T-helper 22 cell (primary cell): ENCODE measurements around the gene SMYD5.
A peak's percentile ranks its signal among the peaks of the same experiment; 100 is the strongest.
"Not testable (repeated sequence)": the region's sequence is repeated elsewhere in the genome, so short reads cannot be mapped to it uniquely, and the experiment has no call there.

Experiments
- DNase-seq: peaks from one replicate; pipeline ENCODE4 v3.0.0-alpha.2; 2020; ENCODE audit warnings: low read depth

The SMYD5 gene

GRCh38 chr2:73259704-73260337 is 45.8 kb downstream of the SMYD5 start:
- DNase-seq = no peak

DNA sequence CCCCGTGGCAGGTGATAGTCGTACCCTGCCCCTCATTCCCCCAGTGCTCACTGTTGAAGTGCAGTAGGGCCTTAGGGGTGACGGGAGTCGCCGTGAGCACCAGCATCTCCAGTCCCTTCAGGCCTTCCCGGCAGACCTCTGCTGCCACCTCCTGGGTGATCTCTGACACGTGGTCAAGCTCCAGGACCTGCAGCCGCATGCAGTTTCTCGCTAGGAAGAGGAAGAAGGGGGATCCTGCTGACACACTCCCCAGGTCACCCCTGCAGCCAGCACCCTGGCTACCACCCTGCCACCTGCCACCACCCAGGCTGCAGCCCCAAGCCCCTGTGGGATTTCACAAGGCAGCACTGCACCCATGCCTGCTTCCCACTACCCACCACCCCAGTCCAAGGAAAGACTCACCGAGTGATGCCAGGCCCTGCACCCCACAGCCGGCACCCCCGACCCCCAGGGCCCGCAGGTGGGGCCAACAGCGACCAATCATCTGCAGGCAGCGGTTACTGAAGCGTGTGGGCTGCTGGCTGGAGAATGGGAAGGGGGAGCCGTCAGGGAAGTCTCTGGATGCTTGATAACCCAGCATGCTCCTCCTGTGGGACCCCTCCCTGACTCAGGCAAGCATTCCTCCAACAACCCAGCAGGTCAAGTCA is 46.4 kb downstream of the SMYD5 start:
- DNase-seq = no peak

DNA sequence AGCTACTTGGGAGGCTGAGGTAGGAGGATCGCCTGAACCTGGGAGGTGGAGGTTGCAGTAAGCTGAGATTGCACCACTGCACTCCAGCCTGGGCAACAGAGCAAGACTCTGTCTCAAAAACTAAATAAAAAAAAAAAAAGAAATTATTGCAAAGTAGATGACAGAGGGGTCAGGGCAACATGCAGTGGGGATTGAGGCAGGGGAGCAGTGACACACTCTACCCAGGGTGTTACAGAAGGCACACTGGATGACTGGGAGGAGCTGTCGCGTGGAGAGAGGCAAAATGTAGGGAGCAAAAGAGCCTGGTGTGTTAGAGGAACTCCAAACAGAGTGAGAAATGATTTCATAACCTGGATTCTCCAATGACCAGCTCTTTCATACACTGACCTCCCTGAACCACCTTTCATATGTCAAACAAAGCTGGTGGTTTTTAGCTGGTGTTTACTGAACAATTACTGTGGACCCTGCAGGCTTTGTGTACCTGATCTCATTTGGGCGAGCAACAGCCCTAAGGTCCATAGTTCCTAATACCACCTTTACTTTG is 48.1 kb downstream of the SMYD5 start:
- no peak for DNase-seq

- not testable (repeated sequence) for DNase-seq
Measured at GRCh38 chr2:73262691-73263429, 48.8 kb downstream of the SMYD5 start.

DNA sequence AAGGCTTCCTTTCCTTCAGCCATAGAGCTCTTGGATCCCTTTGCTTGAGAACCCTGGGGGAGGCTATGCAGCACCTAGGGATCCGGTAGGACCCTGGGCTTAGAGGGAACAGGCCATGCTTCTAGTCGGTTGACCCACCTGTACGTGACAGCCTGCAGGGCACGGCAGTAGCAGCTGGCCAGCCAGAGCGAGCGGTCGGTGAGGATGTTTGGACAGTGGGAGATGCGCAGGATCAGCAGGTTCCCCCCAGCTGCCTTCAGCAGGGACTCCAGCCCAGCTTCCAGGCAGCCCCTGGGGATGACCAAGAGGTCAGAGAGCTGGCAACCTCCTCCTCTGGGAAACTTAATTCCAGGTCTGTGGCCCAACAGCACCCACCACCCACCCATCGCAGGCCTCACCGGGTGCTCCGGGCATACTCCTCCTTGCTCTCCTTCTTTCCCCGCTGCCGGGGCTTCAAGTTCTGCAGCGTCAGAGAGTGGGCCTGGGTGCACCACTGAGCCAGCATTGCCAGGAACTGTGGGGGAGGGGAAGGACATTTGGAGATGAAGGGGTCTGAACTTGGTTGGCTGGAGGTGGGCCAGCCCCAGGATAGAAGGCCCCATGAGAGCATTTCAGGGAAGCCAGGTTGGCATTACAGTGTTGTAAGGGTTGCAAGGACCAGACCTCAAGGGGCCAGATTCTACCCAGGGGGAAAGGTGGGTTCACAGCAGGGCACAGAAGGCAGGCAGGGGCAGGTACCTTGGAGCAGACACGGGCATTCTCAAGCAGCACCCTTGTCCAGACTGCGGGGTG is 49.7 kb downstream of the SMYD5 start:
- DNase-seq = no peak

GRCh38 chr2:73264332-73264606 is 50.2 kb downstream of the SMYD5 start:
- DNase-seq = no peak

- DNase-seq = no peak
Measured at GRCh38 chr2:73264783-73265182, 50.7 kb downstream of the SMYD5 start.

- DNase-seq = no peak
Measured at GRCh38 chr2:73265298-73266060, 51.4 kb downstream of the SMYD5 start.

GRCh38 chr2:73266061-73266901 is 52.2 kb downstream of the SMYD5 start:
- DNase-seq = no peak

DNA sequence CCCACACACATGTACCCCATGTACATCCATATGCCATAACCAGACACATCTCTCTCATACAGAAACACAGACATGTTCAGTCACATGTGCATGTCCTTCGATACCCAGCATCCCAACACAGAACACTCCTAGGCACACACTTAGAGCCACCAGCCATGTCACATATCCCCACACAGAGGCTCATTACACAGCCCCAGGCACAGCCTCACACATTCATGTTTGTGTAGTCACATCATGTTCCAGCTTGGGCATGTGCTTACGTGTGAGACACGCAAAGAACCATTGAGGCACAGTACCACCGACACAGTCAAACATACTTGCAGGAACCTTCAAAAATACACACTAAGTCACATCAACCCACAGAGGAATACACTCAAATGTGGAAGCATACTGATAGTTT is 53.0 kb downstream of the SMYD5 start:
- DNase-seq = no peak

- no peak for DNase-seq
Measured at GRCh38 chr2:73268366-73268829, 54.4 kb downstream of the SMYD5 start.

GRCh38 chr2:73268830-73269685 is 55.0 kb downstream of the SMYD5 start:
- peak; percentile 38 for DNase-seq

DNA sequence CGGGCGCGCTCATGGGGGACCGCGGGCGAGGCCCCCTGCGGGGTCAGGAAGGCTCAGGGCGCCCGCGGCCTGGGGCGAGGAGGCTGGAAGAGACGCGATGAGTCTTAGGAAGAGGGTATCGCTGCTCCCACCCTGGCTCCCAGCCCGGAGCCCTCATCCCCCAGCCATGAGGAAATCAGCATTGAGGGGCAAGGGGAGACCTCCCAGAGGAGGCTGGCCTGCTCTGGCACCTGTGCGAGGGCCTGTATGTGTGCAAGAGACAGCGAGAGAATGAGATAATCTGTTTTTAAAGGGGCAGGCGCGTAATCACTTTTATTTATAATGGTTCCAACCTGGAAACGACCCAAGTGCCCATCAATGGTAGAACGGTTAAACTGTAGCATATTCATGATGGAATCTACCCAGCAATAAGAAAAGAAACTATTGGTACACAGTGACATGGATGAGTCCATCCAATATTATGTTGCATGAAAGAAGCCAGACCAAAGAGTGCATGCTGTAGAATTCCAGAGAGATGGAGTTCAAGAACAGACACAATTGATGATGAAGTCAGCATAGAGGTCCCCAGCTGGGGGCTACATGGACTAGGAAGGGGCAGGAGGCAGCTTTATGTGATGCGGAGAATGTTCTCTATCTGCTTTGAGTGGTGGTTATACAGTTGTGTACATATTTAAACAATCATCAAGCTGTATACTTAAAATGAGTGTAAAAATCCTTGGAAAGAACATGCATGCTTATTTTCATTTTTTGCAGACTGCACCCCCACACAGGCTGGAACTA is 55.8 kb downstream of the SMYD5 start:
- no peak for DNase-seq

DNA sequence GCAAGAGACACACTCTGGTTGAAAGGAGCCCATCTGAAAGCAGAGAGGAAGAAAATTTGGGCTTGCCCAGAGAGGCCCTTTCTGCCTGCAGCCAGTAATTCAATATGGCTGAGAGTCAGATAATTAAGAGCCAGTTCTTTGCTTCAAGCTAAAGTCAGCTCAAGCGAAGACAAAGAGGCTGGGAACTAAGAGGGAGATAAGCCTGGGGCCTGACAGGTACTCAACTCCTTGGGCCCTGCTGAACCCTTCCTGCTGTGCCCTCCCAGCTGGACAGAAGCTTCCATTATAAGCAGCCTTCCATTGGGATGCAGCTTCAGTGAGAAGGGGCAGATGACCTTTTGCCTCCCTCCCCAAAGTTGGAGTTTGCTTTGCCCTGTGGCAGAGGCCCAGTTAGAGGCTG is 58.2 kb downstream of the SMYD5 start:
- no peak for DNase-seq
